ENCODE measurements around the gene MACO1. TPM values are rescaled to one million over a fixed set of nuclear protein-coding genes. Genes with fewer than 3 reads are reported as not detected.

The MACO1 gene
- total RNA-seq, 1 donor from 2014 or later, result 39.4 TPM

DNA sequence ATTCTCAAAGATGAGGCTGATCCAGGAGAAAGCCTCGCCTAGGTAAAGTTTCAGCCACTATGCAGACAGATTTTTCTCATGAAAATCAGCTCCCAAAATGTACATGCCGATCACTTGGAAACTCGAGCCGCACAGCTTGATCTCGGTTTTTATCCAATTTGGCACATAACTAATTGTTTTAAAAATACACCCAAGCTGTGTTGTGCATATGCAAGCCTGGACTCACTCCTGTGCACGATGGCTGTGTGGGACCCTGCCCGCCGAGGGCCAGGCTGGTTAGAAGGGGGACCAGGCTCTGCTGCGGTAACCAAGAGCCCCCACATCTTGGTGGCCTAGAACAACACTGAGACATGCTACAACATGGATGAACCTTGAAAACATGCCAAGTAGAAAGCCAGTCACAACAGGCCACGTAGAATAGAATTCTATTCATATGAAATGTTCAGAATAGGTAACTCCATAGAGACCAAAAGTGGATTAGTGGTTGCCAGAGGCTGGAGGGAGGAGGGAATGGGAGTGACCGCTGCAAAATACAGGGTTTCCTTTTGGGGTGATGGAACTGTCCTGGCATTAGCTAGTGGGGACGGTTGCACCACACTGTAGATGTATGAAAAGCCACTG, 96.6 kb downstream of the MACO1 start:
- H3K4me3 Mint-ChIP-seq (ENCODE audit: unreplicated experiment), result no peak overlapping the region
- no peak for TF ChIP-seq CTCF (IDR thresholded peaks at IDR 0.05)
- H3K4me1 Mint-ChIP-seq (ENCODE audit: low read depth), result peaks cover 2% of the 10 kb centered on the region
- peak; percentile 26 for DNase-seq (ENCODE audit: low spot score)
- H3K27me3 Mint-ChIP-seq (ENCODE audit: low read depth), result peaks cover 12% of the 10 kb centered on the region
- peaks cover 4% of the 10 kb centered on the region for H3K36me3 Mint-ChIP-seq (ENCODE audit: low read depth)
- H3K27ac Mint-ChIP-seq (ENCODE audit: unreplicated experiment), result no peak overlapping the region
- H3K9me3 Mint-ChIP-seq (ENCODE audit: low read depth), result peaks cover 5% of the 10 kb centered on the region

GRCh38 chr1:25527946-25528595, 97.4 kb downstream of the MACO1 start:
- peaks cover 3% of the 10 kb centered on the region for H3K4me1 Mint-ChIP-seq (ENCODE audit: low read depth)
- peak; percentile 66 for DNase-seq (ENCODE audit: low spot score)
- peaks cover 5% of the 10 kb centered on the region for H3K9me3 Mint-ChIP-seq (ENCODE audit: low read depth)
- no peak for TF ChIP-seq CTCF (IDR thresholded peaks at IDR 0.05)
- no peak overlapping the region for H3K4me3 Mint-ChIP-seq (ENCODE audit: unreplicated experiment)
- H3K36me3 Mint-ChIP-seq (ENCODE audit: low read depth), result peaks cover 4% of the 10 kb centered on the region
- H3K27ac Mint-ChIP-seq (ENCODE audit: unreplicated experiment), result no peak overlapping the region
- peaks cover 12% of the 10 kb centered on the region for H3K27me3 Mint-ChIP-seq (ENCODE audit: low read depth)

- Mint-ChIP-seq H3K27me3 (ENCODE audit: low read depth) (peaks cover 12% of the 10 kb centered on the region), H3K4me1 (ENCODE audit: low read depth) (peaks cover 3% of the 10 kb centered on the region), H3K4me3 (ENCODE audit: unreplicated experiment) (no peak overlapping the region), H3K36me3 (ENCODE audit: low read depth) (peaks cover 4% of the 10 kb centered on the region), H3K27ac (ENCODE audit: unreplicated experiment) (no peak overlapping the region), H3K9me3 (ENCODE audit: low read depth) (peaks cover 5% of the 10 kb centered on the region)
- TF ChIP-seq CTCF (IDR thresholded peaks at IDR 0.05), result no peak
- DNase-seq (ENCODE audit: low spot score), result peak; percentile 72
Observed at GRCh38 chr1:25528881-25529517, 98.3 kb downstream of the MACO1 start.

GRCh38 chr1:25529518-25530185, 99.0 kb downstream of the MACO1 start:
- no peak overlapping the region for H3K27ac Mint-ChIP-seq (ENCODE audit: unreplicated experiment)
- H3K4me3 Mint-ChIP-seq (ENCODE audit: unreplicated experiment), result no peak overlapping the region
- peak; percentile 82 for DNase-seq (ENCODE audit: low spot score)
- H3K27me3 Mint-ChIP-seq (ENCODE audit: low read depth), result peaks cover 8% of the 10 kb centered on the region
- peaks cover 5% of the 10 kb centered on the region for H3K9me3 Mint-ChIP-seq (ENCODE audit: low read depth)
- peaks cover 4% of the 10 kb centered on the region for H3K36me3 Mint-ChIP-seq (ENCODE audit: low read depth)
- TF ChIP-seq CTCF (IDR thresholded peaks at IDR 0.05), result no peak
- peaks cover 3% of the 10 kb centered on the region for H3K4me1 Mint-ChIP-seq (ENCODE audit: low read depth)

All from chondrocyte (in vitro differentiated cells).